SH-SY5Y (cell line): Measurements from ENCODE around the gene ARID4B.

Experiments
- GATA2 ChIP-seq: IDR thresholded peaks from 2 replicates; pipeline ENCODE4 v1.6.1; 2011; ENCODE audit warnings: mild to moderate bottlenecking, low read depth, low read length
- GATA3 ChIP-seq: IDR thresholded peaks from 2 replicates; pipeline ENCODE4 v1.6.1; 2011; ENCODE audit warnings: low read depth, mild to moderate bottlenecking, low read length, moderate library complexity

DNA sequence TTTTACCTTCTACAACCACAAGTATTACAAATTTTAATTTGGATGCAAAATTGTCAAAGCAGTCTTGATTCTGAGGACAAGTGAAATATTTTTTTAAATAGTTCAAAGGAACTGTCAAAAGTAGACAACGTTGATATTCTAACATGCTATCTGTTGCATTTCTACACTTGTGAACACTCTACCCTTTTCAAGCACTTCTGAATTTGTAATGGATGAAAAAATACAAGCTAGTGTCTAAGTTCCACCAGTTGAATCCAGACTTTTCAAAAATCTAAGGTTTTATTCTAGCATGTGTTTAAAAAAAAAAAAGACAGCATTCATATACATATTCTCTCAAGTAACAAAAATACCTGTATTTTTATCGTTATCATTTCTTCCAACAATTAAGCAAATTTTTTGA lies 2.1 kb downstream of the ARID4B start:
- TF ChIP-seq GATA2 (no peak), GATA3 (no peak)
